GM18520 (cell line): Measurements from ENCODE around the gene CACNA1D.

Source experiments
- ATAC-seq: cut with Tn5 transposase; IDR thresholded peaks from one replicate; pipeline ENCODE4 v1.9.1; 2021; ENCODE audit not compliant: unreplicated experiment

Gene CACNA1D

DNA sequence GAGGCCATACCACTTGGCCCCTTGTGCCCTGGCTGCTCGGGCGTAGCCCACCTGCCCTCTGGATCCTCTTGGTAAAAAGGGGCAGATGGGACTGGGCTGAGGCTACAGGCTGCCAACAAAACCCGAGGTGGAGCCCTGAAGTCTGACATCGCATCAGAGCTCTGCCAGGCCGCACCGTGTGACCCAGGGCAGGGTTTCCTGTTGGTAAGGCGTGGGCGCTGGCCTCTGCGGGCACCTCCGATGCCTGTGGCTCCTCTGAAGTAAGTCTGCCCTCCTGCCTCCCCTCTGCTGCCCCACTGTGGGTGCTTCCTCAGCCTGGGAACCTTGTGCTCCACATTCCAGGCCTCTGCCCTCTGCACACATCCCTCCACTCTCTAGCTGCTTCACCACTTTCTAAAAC, 342.9 kb downstream of the CACNA1D start:
- ATAC-seq, result no peak

- ATAC-seq, result no peak
Observed at GRCh38 chr3:53841296-53841695, 346.9 kb downstream of the CACNA1D start.

GRCh38 chr3:53842436-53843194, 348.2 kb downstream of the CACNA1D start:
- ATAC-seq, result no peak

- no peak for ATAC-seq
Observed at GRCh38 chr3:53843195-53844177, 349.1 kb downstream of the CACNA1D start.

DNA sequence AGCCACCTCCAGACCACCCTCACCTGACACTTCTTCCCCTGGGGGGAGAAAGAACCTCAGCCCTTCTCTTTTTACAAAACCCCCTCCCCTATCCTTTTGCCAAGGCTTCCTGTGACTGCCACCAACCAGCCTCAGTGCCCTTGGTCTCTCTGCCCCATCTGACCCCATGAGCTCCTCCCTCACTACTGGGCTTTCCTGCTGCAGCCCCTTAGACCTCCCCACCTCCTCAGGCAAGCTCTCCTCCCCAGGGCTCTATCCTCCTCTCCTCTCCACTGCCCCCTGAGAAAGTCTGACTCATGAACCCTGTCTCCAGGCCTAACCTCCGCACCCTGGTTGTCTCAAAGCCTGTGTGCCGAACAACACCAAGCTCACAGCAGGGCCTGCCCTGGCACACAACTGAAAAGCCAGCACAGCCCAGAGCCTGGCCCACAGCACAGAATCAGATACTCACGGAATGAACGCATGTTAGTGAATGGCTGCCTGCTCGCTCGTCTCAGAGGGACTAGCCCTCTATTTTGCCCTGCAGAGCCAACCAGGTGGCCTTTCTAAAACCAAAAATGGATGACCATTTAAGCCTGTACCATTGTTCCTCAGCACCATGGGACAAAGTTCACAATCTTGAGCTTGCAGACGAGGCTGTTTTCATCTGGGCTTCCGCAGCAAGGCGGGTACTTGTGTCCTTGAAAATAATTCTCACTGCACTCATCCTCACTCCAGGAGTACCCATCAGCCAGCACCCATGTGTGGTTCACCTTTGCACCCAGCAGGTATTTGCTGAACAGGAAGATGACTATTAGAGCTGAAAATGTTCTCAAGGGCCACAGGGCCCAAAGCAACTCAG, 350.1 kb downstream of the CACNA1D start:
- ATAC-seq, result no peak

DNA sequence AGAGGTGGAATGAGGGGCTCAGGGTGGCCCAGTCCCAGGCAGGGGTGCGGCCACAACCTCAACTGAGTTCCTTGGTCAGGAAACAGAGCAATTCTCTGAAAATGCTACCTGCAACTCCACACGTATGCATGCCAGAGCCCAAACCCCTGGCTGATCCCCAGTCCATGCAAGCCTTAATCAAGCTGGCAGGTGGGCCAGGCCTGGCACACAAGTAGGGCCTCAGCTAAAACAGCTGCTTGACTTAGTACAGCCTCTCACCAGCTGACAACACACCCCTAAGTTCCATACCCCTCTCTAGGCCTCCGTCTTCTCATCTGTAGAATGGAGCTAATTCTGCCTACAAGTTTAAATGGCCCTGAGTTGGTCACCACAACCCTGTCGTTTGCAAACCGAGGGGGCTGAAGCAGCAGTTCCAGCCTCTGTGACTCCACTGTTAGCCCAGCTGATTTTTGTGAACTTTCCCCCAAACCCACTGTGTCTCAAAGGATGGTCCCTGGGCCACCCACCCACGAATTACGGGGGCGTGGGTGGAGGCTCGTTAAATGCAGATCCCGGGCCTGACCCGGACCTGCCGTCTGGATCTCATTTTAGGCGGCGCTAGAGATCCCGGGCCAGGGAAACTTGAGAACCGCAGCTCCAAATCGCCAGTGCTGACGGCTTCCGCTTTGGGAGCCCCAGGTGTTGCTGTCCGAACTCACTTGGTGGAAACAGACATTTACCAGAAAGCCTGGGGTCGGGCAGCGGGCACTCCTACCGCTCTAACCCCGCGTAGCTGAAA, 350.9 kb downstream of the CACNA1D start:
- no peak for ATAC-seq

- no peak for ATAC-seq
Observed at GRCh38 chr3:53845881-53846133, 351.4 kb downstream of the CACNA1D start.

DNA sequence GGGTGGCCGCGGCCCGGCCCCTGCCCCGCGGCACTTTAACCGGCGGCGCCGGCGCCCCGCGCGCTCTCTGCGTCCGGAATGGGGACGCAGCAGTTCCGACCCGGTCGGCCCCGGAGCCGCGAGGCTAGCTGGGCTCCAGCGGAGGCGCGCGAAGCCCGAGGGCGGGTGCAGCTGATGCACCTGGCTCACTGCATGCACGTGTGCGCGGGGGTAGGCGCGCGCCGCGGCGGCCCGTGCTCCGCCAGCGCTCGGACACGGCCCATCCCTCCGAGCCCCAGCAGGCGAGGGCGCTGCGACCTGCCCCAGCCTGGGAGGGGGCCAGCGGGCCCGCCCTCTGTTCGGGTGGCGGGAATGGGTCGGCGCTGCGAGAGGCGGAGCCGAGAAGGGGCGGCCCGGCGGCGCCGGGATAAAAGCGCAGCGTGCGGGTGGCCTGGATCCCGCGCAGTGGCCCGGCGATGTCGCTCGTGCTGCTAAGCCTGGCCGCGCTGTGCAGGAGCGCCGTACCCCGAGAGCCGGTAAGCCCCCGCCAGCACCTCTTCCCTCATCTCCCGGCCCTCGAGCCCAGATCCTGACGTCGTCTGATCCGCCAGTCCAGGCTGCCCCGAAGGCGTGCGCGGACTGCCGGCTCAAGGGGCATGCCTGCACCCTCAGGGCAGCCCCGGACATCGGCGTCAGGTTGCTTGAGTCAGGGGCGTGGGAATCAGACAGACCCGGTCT, 351.9 kb downstream of the CACNA1D start, which contains the start of the genes CHDH and IL17RB:
TSS of gene CHDH (minus strand) at position 286 of the 717 bp plus-strand sequence. CDS start 22,411 bp downstream, outside the sequence.
TSS of gene IL17RB (plus strand) at position 435 of the 717 bp plus-strand sequence. CDS start at position 456, 21 bp downstream.
- peak; percentile 25 for ATAC-seq

DNA sequence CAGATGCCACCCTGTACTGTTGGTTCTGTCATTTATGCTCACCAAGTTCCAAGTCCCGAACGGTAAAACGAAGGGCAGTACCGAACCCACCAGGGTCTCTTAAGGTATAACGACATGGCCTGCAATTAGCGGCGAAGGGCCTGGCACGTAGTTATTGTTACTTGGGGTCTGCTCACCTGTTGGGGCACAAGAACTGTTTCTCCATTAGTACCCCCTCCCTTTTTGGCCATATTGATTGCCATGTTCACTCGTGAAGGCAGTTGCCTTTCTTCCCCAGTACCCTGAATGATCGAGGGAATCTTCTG, 352.4 kb downstream of the CACNA1D start:
- ATAC-seq, result no peak

DNA sequence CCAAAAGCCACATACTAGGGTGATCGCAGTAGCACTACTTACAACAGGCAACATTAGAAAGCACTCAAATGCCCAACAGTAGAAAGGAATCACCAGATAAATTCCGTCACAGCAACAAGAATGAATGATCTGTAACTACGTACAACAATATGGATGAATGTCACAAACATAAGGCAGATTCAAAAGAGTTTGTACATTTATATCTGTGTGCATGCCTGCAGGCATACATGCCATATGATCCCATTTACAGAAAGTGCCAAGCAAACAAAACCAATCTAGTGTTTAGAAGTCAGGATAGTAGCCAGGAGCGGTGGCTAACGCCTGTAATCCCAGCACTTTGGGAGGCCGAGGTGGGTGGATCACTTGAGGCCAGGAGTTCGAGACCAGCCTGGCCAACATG, 355.5 kb downstream of the CACNA1D start:
- no peak for ATAC-seq

DNA sequence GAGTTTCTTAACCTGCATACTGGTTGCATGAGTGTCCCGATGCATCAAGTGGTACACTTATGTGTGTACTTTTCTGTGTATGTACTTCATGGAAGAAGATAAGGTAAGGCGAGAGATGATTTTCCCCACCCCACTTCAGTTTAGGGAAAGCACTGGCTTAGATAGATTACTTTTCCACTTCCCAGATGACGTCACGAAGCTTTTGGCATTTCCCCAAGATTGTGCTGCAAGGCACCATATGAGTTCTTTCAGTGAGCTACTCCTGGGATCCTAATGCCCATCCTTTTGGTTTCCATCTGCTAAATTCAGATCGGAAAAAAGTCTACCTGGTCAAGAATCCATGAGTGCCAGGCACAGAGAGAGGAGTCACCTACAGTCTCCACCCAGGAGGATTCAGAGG, 356.5 kb downstream of the CACNA1D start:
- ATAC-seq, result no peak

GRCh38 chr3:53856964-53857363, 362.6 kb downstream of the CACNA1D start:
- ATAC-seq, result no peak

DNA sequence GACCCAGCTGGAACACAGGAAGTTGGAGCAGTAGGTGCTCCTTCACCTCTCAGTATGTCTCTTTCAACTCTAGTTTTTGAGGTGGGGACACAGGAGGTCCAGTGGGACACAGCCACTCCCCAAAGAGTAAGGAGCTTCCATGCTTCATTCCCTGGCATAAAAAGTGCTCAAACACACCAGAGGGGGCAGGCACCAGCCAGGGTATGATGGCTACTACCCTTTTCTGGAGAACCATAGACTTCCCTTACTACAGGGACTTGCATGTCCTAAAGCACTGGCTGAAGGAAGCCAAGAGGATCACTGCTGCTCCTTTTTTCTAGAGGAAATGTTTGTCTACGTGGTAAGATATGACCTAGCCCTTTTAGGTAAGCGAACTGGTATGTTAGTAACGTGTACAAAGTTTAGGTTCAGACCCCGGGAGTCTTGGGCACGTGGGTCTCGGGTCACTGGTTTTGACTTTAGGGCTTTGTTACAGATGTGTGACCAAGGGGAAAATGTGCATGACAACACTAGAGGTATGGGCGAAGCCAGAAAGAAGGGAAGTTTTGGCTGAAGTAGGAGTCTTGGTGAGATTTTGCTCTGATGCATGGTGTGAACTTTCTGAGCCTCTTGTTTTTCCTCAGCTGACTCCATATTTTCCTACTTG, 363.8 kb downstream of the CACNA1D start:
- ATAC-seq, result no peak

- ATAC-seq, result no peak
Observed at GRCh38 chr3:53859178-53859577, 364.8 kb downstream of the CACNA1D start.

DNA sequence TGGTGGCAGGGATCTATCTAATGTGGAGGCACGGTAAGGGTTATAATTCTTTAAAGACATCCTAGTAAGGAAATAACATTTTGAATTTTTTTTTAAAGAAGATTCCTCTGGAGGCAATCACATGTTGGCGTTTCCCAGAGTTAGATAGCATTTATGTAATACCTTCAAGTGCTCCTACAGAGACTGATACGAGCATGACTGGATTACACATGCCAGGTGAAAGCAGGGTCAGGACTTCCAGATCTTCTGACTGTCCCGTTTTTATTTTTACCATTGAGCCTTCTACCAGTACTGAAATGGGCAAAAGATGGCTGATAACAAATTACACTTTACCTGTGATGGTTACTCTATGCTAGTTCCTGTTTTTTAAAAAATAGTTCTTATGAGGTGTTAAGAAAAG, 365.8 kb downstream of the CACNA1D start:
- ATAC-seq, result no peak

GRCh38 chr3:53862241-53862640, 367.8 kb downstream of the CACNA1D start:
- ATAC-seq, result no peak

DNA sequence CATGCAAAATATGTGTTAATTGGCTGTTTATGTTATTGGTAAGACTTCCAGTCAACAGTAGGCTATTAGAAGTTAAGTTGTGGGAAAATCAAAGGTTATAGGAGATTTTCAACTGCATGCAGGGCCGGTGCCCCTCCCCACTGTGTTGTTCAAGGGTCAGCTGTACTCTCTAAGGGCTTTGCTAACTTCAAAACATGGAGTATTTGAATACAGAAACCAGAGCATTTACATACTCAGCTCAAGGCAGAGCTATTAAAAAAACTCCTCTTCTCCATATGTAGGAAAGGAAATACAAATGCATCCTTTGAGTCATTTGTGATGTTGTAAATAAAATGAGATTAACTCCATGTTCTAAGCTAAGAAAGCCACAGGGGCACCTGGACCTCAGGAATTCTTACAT, 368.7 kb downstream of the CACNA1D start:
- no peak for ATAC-seq
